Activated CD4-positive, alpha-beta T cell treated with anti-CD3 and anti-CD28 coated beads for 1 hour (primary cell): ENCODE measurements around the gene ITIH5.
"Not testable (repeated sequence)": the region's sequence is repeated elsewhere in the genome, so short reads cannot be mapped to it uniquely, and the experiment has no call there.

ENCODE experiments used
- DNase-seq: peaks from one replicate; pipeline ENCODE4 v3.0.0-alpha.2; 2020

ITIH5 gene

GRCh38 chr10:7666253-7667023 lies at the start of gene ITIH5:
ITIH5 (minus strand) TSS chr10:7666966; CDS start chr10:7666892, 74 bp downstream.
- no peak for DNase-seq

DNA sequence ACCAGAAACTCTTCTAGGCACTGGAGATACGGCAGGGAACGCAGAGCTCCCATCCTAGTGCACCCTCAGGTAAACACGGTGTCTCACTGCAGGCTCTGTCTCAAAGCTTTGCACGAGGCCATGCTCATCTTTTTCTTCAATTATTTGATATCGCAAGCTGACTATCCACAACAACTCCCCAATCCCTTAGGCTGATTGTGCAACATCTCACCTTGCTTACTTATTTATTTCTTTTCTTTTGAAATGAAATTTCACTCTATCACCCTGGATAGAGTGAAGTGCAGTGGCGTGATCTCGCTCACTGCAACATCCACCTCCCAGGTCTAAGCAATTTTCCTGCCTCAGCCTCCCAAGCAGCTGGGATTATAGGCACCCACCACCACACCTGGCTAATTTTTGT lies 48.7 kb upstream of the ITIH5 start:
- no peak for DNase-seq

GRCh38 chr10:7711075-7711474 lies 44.3 kb upstream of the ITIH5 start:
- not testable (repeated sequence) for DNase-seq

GRCh38 chr10:7710446-7710845 lies 43.7 kb upstream of the ITIH5 start:
- DNase-seq: no peak

DNA sequence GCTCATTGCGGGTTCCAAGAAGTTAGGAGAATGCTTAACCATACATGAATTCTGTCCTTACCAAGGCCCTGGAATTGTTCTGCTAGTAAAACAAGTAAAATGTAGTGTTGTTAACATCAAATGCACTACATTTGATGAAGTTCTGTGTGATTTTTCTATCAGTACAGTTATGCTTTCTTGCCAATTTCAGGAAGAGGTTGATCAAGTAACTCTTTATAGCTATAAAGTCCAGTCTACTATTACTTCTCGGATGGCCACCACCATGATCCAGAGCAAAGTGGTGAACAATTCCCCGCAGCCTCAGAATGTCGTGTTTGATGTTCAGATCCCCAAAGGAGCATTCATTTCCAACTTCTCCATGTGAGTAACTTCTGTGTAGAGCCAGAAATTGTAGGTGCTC lies 42.1 kb upstream of the ITIH5 start:
- no peak for DNase-seq

DNA sequence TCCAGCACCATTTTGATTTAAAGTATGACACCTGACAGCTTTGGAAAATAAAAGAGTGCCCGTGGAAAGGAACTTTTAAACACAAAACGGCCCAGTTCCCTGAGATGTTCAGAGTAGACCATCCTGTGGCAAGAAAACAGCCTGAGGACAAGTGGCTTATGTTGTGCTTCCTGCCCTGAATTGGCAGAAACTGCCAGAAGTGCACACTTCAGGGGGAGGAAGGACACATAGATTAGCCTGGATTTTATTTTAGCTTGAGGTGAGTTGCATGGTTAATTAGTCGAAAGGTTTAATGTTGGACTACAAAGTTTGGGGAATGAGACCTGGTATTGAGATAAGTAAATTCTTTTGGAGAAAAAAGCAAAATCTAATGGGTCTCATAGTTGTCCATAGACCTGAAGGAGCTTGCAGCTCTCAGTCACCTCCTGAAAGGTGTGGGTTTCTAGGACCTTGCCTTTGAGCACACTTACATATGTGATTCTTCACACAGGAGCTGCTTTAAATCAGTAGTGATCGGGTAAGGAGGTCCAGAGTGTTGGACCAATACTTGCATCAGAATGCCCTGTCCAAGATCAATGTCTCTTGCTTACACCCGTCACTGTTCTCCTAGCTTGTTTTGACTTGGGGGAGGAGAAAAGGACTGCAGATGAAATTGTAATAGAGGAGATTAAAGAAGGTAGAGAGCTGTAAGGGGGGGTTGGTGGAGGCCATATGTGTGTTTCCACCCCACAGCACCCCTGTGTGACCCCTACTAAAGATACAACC lies 41.3 kb upstream of the ITIH5 start:
- DNase-seq: no peak

GRCh38 chr10:7707102-7707501 lies 40.3 kb upstream of the ITIH5 start:
- no peak for DNase-seq

DNA sequence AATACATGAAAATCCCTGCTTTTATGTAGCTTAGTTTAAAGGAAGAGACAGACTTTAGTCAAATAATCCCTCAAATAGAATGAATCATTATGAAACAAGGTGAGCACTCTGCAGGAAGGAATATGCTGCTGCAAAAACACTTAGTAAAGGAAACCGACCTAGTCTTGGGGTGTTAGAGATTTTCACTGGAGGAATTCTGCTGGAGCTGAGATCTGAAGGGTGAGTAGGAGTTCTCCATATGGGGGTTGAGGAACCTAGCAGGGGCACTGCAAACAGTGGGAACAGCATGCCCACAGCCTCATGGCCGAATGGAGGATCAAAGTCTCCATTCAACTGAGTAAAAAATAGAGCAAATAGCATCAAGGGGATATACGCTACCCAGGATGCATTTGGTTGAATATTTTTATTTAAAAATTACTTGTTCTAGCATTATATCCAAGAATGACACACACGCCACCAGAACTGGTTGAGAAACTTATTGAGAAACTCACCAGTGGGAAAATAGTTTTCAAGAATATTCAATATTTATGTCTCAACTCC lies 39.8 kb upstream of the ITIH5 start:
- no peak for DNase-seq

DNA sequence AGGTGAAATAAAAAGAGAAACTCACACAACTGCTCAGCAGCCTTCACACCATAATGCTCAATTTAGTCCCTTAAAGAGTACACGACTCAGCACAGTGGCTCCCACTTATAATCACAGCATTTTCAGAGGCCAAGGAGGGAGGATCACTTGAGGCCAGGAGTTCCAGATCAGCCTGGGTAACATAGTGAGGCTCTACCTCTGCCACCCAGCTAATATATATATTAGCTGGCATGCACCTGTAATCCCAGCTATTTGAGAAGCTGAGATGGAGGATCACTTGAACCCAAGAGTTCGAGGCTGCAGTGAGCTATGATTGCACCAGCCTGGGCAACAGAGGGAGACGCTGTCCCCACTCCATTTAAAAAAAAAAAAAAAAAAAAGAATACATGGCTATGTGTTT lies 38.6 kb upstream of the ITIH5 start:
- DNase-seq: no peak

DNA sequence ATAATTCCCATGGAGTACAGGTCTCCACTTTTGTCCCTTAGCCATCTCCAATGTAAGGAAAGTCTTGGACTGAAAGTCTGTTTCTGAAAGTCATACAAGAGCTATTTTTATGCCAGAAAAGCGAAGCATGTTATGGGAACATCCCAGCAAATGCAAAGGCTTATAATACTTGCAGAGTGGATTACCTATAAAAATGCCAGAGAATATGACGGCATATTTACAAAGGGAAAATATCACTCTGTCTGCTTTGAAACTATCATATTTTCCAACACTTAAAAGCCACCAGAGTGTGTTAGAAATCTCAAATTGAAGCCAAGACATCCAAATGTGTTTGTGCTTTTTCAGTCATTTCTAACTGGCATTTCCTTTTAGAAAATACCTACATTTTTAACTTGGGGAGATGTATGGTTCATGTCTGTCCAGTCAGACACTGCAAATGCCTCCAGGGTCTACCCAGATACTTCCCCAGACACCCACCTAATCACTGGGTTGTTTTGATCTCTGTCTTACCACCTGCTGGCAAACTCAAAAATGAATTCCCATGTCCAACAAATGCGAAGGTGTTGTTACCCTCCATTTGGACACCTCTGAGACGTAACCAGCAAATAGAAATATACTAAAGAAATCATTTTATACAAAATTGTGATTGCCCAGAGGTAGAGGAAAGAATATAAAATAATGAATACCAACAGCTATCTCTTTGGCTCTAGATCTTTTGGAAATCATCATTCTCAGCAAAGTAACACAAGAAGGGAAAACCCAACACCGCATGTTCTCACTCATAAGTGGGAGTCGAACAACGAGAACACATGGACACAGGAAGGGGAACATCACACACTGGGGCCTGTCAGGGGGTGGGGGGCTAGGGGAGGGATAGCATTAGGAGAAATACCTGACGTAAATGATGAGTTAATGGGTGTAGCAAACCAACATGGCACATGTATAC lies 37.6 kb upstream of the ITIH5 start:
- DNase-seq: no peak

DNA sequence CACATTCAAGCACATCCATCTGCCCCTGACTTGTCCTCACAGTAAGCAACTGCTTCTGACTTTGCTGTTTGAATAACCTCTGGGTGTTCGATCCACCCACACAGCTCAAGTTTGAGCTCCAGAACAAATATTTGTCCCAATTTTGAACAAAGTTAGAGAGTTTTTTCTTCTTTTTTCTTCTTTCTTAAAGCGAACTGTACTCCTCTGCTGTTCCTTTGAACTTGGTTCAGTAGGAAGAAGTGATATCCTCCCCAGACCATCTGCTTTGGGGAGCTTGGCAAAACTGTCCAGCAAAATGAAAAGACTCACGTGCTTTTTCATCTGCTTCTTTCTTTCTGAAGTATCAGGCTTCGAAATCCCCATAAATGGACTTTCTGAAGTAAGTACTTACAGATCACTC lies 36.4 kb upstream of the ITIH5 start, which contains the start of gene ITIH2:
Gene ITIH2 (plus strand): TSS at position 177 of the 400 bp plus-strand sequence. CDS start 119 bp downstream, at position 296.
- DNase-seq: no peak

DNA sequence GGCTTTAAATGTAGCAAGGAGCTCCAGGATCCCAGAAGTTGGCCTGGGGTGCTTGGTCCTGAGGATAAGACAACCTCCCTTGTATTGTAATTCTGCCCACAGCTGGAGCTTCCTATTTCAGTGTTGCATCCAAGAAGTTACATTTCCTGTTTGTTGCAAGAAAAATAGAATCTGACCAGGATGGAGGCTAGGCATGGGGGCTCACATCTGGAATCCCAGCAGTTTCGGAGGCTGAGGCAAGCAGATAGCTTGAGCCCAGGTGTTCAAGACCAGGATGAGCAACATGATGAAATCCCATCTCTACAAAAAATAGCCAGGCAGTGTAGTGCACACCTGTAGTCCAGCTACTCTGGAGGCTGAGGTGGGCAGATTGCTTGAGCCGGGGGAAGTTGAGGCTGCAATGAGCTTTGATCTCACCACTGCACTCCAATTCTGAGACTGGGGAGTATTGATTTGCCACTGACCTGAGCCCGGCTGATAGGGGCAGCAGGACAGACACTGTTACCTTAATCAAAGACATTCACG lies 35.6 kb upstream of the ITIH5 start:
- no peak for DNase-seq

DNA sequence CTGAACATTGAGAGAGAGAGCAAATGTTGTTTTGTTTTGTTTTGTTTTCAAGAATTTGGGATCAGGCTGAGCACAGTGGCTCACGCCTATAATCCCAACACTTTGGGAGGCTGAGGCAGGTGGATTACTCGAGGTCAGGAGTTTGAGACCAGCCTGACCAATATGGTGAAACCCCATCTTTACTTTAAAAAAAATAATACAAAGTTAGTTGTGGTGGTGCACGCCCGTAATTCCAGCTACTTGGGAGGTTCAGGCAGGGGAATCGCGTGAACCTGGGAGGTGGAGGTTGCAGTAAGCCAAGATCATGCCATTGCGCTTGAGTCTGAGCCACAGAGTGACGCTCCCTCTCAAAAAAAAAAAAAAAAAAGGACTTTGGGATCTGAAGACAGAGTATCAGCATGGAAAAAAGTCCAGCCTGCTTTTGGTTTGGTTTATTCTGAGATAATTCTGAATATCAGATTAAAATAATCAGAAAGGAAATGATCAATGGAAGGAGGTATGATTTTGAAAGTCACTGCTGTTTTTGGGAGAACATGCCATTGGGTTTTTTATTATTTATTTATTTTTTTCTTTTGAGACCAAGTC lies 34.5 kb upstream of the ITIH5 start:
- no peak for DNase-seq

DNA sequence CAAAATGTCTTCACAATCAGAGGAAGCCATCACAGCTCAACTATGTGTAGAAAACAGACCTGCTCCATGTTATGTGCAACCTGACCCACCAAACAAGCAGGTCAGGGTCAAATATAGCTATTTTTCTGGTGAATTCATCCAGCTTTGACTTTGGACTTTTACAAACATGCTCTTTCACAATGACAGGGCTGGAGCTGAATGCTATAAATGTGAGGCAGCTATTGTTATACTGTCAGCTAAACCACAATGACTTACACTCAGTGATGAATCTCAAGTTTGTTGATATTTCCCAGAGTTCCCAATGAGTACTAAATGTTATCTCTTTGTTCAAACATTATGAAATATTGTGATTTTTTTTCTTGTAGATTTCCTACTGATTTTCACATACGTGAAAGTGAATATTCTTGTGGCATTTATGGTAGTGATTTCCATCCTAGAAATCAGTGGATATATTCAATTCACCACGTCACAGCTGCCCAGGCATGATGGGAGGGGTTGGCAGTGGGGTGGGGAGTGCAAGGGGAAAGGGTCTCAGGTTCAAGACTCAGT lies 33.9 kb upstream of the ITIH5 start:
- DNase-seq: no peak

DNA sequence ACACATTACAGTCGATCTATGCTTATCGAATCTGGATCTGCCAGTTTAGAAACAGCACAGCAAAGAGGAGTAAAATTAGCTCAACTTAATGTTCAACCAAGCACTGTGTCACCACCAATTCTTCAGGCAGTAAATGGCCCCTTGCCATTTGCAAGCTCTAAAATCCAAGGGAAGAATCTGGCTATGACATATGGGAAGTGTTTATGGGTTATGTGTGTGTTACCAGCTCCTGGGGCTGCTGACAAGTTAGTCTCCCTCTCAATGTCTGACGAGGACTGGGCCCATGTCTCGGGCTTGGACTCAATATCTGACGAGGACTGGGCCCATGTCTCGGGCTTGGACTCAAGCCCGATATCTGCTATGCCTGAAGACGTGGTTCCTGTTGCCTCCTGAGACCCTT lies 30.7 kb upstream of the ITIH5 start:
- no peak for DNase-seq

DNA sequence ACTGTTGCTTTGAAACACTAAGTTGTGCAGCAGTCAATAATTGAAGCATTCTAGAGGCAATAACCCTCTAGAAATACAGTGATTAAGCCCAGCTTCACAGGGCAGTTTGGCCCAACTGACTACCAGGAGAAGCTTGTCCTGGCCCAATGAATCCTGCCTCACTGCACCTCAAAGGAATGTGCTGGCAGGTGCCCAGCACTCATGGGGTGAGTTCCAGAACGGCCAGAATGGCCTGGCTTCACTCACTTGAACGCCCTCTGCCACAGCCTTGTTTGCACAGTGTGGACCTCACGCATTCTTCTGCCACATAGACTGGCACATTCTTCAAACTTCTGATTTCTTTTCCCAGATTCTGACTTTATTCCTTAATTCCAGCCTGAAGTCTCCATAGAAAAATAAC lies 29.8 kb upstream of the ITIH5 start:
- no peak for DNase-seq

- DNase-seq: not testable (repeated sequence)
These were observed 26.4 kb upstream of the ITIH5 start for GRCh38 chr10:7693194-7693593.

GRCh38 chr10:7692368-7692767 lies 25.6 kb upstream of the ITIH5 start:
- not testable (repeated sequence) for DNase-seq

DNA sequence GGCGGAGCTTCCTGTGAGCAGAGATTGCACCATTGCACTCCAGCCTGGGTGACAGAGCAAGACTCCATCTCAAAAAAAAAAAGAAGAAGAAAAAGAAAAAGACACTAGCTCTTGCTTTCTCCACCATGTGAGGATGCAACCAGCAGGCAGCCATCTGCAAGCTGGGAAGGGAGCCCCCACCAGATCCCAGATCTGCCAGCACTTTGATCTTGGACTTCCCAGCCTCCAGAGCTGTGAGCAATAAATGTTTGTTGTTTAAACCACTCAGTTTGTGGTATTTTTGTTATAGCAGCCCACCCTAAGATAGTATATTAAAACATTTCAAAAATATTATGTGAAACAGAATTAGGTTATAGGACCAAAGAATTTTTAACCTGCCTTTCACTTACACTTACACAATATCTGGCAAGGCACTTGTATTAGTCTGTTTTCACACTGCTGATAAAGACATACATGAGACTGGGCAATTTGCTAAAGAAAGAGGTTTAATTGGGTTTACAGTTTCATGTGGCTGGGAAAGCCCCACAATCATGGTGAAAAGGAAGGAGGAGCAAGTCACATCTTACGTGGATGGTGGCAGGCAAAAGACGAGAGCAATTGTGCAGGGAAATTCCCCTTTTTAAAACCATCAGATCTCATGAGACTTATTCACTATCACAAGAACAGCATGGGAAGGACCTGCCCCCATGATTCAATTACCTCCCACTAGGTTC lies 24.3 kb upstream of the ITIH5 start:
- not testable (repeated sequence) for DNase-seq

DNA sequence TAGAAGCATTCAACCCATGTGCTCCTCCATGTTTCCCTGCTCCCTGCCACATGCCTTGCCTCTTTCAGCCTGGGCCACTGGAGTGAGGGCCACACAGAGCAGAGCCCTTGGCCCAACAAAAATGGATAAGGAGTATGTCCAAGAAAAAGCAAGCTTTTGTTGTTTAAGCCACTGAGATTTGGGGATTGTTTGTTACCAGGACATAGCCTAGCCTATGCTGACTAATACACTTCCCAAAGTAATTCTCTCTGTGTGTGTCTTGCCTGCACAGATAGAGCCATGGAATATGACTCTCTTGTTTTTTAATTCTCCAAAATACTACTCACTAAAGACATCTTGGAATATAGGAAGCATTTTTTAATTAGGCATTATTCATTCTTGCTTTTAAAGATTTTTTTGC lies 22.8 kb upstream of the ITIH5 start:
- DNase-seq: no peak
